Posterior vena cava (tissue), 2 donors: ENCODE measurements around the gene NXT1. TPM values are rescaled to one million over a fixed set of nuclear protein-coding genes. Genes with fewer than 3 reads are reported as not detected.

ENCODE experiments used
- total RNA-seq, 2 donors: library from RNA; stranded (reverse); fragmentation: NEBNext Ultra II Directional; extraction: Animal tissue kit (Norgen Biotek cat#: 25700); gene quantifications; one replicate each; pipeline ENCODE4 v1.2.1, GENCODE V29; 2021
- donor health status: DM: yes; HTN: yes; CAD: no.
- donor health status: DM: yes; HTN: yes; CAD: no.

NXT1 gene
- total RNA-seq, 2 donors from 2014 or later, result 14.6 to 19.1 TPM

Other genes with a start within 250 kb of the NXT1 start
- gene GZF1, start 11.4 kb downstream of the NXT1 start, total RNA-seq, result 10 to 100 TPM; 16.2 to 17.8 TPM
- 10 to 100 TPM in 1 of 2 donors, 1 to 10 TPM in 1; 9.9 to 11.0 TPM for gene NAPB, start 70.7 kb downstream of the NXT1 start, total RNA-seq
- gene CSTL1, start 88.9 kb downstream of the NXT1 start, total RNA-seq, result not detected
- gene CST11, start 102.1 kb downstream of the NXT1 start, total RNA-seq, result not detected
- not detected for gene CST8, start 140.3 kb downstream of the NXT1 start, total RNA-seq
- not detected for gene CST9L, start 217.7 kb downstream of the NXT1 start, total RNA-seq